ENCODE data around the gene YLPM1.

Gene YLPM1

GRCh38 chr14:74785056-74785613 lies 22.0 kb downstream of the YLPM1 start:
- DNase-seq: no peak
- Mint-ChIP-seq H3K9me3 (peaks cover 4% of the 10 kb centered on the region), H3K4me1 (no peaks in the 10 kb centered on the region), H3K4me3 (no peak overlapping the region), H3K36me3 (ENCODE audit: low read depth) (peaks cover 94% of the 10 kb centered on the region), H3K27me3 (ENCODE audit: low read depth, poor library complexity) (no peaks in the 10 kb centered on the region), H3K27ac (peak overlapping the region; percentile 78)
- no peak for TF ChIP-seq CTCF (IDR thresholded peaks at IDR 0.05)

- peaks cover 89% of the 10 kb centered on the region for H3K36me3 Mint-ChIP-seq (ENCODE audit: low read depth)
Observed at GRCh38 chr14:74786796-74787315, 23.7 kb downstream of the YLPM1 start.

GRCh38 chr14:74792249-74793039 lies 29.3 kb downstream of the YLPM1 start:
- no peak for TF ChIP-seq CTCF (IDR thresholded peaks at IDR 0.05)
- Mint-ChIP-seq H3K27me3 (ENCODE audit: low read depth, poor library complexity) (no peaks in the 10 kb centered on the region), H3K4me1 (peaks cover 29% of the 10 kb centered on the region), H3K27ac (peak overlapping the region; percentile 31), H3K36me3 (ENCODE audit: low read depth) (peaks cover 85% of the 10 kb centered on the region), H3K4me3 (no peak overlapping the region), H3K9me3 (no peaks in the 10 kb centered on the region)
- DNase-seq: no peak

More at GRCh38 chr14:74786796-74787315, 23.7 kb downstream of the YLPM1 start:
- no peak for DNase-seq
- Mint-ChIP-seq H3K27me3 (ENCODE audit: low read depth, poor library complexity) (no peaks in the 10 kb centered on the region), H3K9me3 (peaks cover 4% of the 10 kb centered on the region), H3K27ac (no peak overlapping the region), H3K4me1 (no peaks in the 10 kb centered on the region), H3K4me3 (no peak overlapping the region)
- no peak for TF ChIP-seq CTCF (IDR thresholded peaks at IDR 0.05)

GRCh38 chr14:74793506-74794155 lies 30.5 kb downstream of the YLPM1 start:
- no peaks in the 10 kb centered on the region for H3K27me3 Mint-ChIP-seq (ENCODE audit: low read depth, poor library complexity)
- H3K4me1 Mint-ChIP-seq: peaks cover 29% of the 10 kb centered on the region
- no peak overlapping the region for H3K4me3 Mint-ChIP-seq
- TF ChIP-seq CTCF (IDR thresholded peaks at IDR 0.05): no peak
- H3K27ac Mint-ChIP-seq: peak overlapping the region; percentile 71
- no peaks in the 10 kb centered on the region for H3K9me3 Mint-ChIP-seq
- no peak for DNase-seq
- peaks cover 85% of the 10 kb centered on the region for H3K36me3 Mint-ChIP-seq (ENCODE audit: low read depth)

- H3K4me1 Mint-ChIP-seq: peaks cover 29% of the 10 kb centered on the region
- H3K27ac Mint-ChIP-seq: no peak overlapping the region
- no peaks in the 10 kb centered on the region for H3K27me3 Mint-ChIP-seq (ENCODE audit: low read depth, poor library complexity)
- TF ChIP-seq CTCF (IDR thresholded peaks at IDR 0.05): no peak
- no peaks in the 10 kb centered on the region for H3K9me3 Mint-ChIP-seq
- H3K36me3 Mint-ChIP-seq (ENCODE audit: low read depth): peaks cover 86% of the 10 kb centered on the region
- DNase-seq: no peak
- H3K4me3 Mint-ChIP-seq: no peak overlapping the region
Observed at GRCh38 chr14:74794947-74795346, 31.8 kb downstream of the YLPM1 start.
